Stimulated activated CD4-positive, alpha-beta T cell treated with anti-CD3 and anti-CD28 coated beads, Interleukin-12 subunit alpha, Interleukin-12 subunit beta, amount 100 ng/mL, for 24 hours (primary cell): ENCODE measurements around the gene UTP14C.
"Not testable (repeated sequence)": the region's sequence is repeated elsewhere in the genome, so short reads cannot be mapped to it uniquely, and the experiment has no call there.

Source experiments
- DNase-seq, 2 experiments: peaks; one replicate each; pipeline ENCODE4 v3.0.0-alpha.2; 2020; ENCODE audit warnings: low read depth in 2 of 2

UTP14C gene

GRCh38 chr13:52002361-52002760 lies 22.1 kb upstream of the UTP14C start:
- no peak for DNase-seq

- DNase-seq: no peak
These were observed 20.9 kb upstream of the UTP14C start for GRCh38 chr13:52003541-52003940.

GRCh38 chr13:52004511-52005170 lies 19.9 kb upstream of the UTP14C start:
- DNase-seq: no peak

- DNase-seq: no peak
These were observed 18.5 kb upstream of the UTP14C start for GRCh38 chr13:52005841-52006522.

GRCh38 chr13:52006523-52007245 lies 17.8 kb upstream of the UTP14C start:
- no peak for DNase-seq

- no peak for DNase-seq
These were observed 14.5 kb upstream of the UTP14C start for GRCh38 chr13:52009946-52010345.

GRCh38 chr13:52010890-52011631 lies 13.4 kb upstream of the UTP14C start, which contains the start of gene ATP7B:
ATP7B (minus strand) TSS chr13:52011450; CDS start chr13:52011337, 113 bp downstream.
- DNase-seq: peak in 1 of 2 experiments; percentile 9

GRCh38 chr13:52011632-52012511 lies 12.6 kb upstream of the UTP14C start, which contains the start of gene ALG11:
ALG11 (plus strand) TSS chr13:52012398; CDS start chr13:52012419, 21 bp downstream.
- DNase-seq: peak; percentile 100

- DNase-seq: no peak
These were observed 12.0 kb upstream of the UTP14C start for GRCh38 chr13:52012512-52012836.

- no peak for DNase-seq
These were observed 8.2 kb upstream of the UTP14C start for GRCh38 chr13:52016296-52016695.

- no peak for DNase-seq
These were observed 4.3 kb upstream of the UTP14C start for GRCh38 chr13:52020191-52020590.

- no peak for DNase-seq
These were observed 2.1 kb upstream of the UTP14C start for GRCh38 chr13:52022356-52022755.

GRCh38 chr13:52025475-52026245 lies 1.2 kb downstream of the UTP14C start:
- DNase-seq: no peak

GRCh38 chr13:52026246-52026626 lies 1.7 kb downstream of the UTP14C start:
- no peak for DNase-seq

GRCh38 chr13:52027832-52028231 lies 3.3 kb downstream of the UTP14C start:
- no peak for DNase-seq

GRCh38 chr13:52029569-52029968 lies 5.1 kb downstream of the UTP14C start:
- DNase-seq: no peak

- not testable (repeated sequence) for DNase-seq
These were observed 5.9 kb downstream of the UTP14C start for GRCh38 chr13:52030401-52030800.

- DNase-seq: no peak
These were observed 8.5 kb downstream of the UTP14C start for GRCh38 chr13:52033039-52033438.

- no peak for DNase-seq
These were observed 10.2 kb downstream of the UTP14C start for GRCh38 chr13:52034616-52035226.

- no peak for DNase-seq
These were observed 11.5 kb downstream of the UTP14C start for GRCh38 chr13:52036037-52036436.
